ENCODE measurements around the gene WNT3A. TPM values are rescaled to one million over a fixed set of nuclear protein-coding genes. Genes with fewer than 3 reads are reported as not detected.

Gene WNT3A
- total RNA-seq, 4 donors from 2014 or later, result not detected

GRCh38 chr1:228020686-228021354 is 14.0 kb downstream of the WNT3A start:
- no peak for DNase-seq

DNA sequence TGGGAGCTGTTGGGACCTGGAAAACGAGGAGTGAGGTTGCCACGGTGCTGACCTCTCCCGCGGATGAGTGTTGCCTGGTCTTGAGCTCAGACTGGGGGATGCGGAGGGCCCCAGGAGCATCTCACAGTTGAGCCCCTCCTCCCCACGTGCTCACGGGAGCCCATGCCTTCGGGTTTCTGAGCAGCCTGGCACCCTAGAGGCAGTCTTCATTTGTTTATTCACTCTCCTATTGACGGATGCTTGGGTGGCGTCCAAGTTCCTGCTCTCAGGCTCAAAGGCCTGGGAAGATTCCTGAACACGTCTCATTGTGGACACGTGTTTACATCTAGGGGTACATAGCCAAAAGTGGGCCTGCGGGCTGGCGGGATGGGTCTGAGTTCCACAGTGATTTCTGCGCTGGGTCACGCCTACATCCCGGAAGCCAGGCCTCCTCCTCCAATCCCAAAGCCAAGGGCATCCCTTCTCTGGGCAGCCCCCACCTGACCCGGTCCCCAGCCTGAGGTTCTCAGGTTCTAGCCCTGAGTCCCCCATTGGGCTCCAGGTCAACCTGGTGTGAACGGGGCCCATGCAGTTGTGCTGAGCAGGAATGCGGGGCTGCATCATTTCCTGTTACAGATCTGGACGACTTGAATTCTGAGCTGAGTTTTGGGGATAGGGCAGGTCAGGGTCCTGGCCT is 14.7 kb downstream of the WNT3A start:
- H3K4me1 ChIP-seq, result no peaks in the 10 kb centered on the region
- intact Hi-C loops (cut with DNase I; ENCODE audit: low total_unique reads), result no loop called here
- DNase-seq, result no peak
- H3K27ac ChIP-seq, result no peak overlapping the region
- H3K27me3 ChIP-seq, result no peaks in the 10 kb centered on the region
- no peak for TF ChIP-seq POLR2A (IDR thresholded peaks at IDR 0.05)
- TF ChIP-seq, protein P1, sequence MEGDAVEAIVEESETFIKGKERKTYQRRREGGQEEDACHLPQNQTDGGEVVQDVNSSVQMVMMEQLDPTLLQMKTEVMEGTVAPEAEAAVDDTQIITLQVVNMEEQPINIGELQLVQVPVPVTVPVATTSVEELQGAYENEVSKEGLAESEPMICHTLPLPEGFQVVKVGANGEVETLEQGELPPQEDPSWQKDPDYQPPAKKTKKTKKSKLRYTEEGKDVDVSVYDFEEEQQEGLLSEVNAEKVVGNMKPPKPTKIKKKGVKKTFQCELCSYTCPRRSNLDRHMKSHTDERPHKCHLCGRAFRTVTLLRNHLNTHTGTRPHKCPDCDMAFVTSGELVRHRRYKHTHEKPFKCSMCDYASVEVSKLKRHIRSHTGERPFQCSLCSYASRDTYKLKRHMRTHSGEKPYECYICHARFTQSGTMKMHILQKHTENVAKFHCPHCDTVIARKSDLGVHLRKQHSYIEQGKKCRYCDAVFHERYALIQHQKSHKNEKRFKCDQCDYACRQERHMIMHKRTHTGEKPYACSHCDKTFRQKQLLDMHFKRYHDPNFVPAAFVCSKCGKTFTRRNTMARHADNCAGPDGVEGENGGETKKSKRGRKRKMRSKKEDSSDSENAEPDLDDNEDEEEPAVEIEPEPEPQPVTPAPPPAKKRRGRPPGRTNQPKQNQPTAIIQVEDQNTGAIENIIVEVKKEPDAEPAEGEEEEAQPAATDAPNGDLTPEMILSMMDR (IDR thresholded peaks at IDR 0.05), result no peak
- no peaks in the 10 kb centered on the region for H3K36me3 ChIP-seq
- no peaks in the 10 kb centered on the region for H3K9me3 ChIP-seq
- no peak overlapping the region for H3K4me3 ChIP-seq

More at GRCh38 chr1:228020686-228021354, 14.0 kb downstream of the WNT3A start:
- Histone ChIP-seq H3K36me3 (no peaks in the 10 kb centered on the region), H3K4me1 (no peaks in the 10 kb centered on the region), H3K27ac (no peak overlapping the region), H3K4me3 (no peak overlapping the region), H3K27me3 (no peaks in the 10 kb centered on the region), H3K9me3 (no peaks in the 10 kb centered on the region)
- intact Hi-C loops (cut with DNase I; ENCODE audit: low total_unique reads), result no loop called here
- no peak for TF ChIP-seq POLR2A (IDR thresholded peaks at IDR 0.05)
- TF ChIP-seq, protein P1 (IDR thresholded peaks at IDR 0.05), result no peak

DNA sequence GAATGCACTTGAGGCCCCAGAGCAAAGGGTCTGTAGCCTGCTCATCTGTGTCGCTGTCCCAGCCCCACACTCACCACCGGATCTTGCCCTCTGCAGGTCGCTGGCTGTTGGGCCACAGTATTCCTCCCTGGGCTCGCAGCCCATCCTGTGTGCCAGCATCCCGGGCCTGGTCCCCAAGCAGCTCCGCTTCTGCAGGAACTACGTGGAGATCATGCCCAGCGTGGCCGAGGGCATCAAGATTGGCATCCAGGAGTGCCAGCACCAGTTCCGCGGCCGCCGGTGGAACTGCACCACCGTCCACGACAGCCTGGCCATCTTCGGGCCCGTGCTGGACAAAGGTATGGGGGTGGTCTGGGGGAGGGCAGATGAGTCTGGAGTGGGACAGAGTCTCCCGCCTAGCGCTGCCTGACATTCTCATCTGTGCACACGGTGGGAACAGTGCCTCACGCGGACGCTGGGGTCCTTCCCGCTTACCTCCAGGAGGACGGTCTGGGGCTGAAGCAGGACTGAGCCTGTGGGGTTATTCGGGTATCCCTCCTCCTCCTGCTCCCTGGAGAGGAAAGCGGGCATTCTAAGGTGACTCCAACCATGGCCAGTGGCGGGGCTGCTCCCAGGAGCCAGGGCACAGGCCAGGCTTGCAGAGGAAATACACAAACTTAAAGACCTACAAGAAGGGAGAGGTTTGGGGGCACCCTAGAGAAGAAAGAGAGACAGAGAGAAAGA is 15.9 kb downstream of the WNT3A start:
- intact Hi-C loops (cut with DNase I; ENCODE audit: low total_unique reads), result no loop called here

DNA sequence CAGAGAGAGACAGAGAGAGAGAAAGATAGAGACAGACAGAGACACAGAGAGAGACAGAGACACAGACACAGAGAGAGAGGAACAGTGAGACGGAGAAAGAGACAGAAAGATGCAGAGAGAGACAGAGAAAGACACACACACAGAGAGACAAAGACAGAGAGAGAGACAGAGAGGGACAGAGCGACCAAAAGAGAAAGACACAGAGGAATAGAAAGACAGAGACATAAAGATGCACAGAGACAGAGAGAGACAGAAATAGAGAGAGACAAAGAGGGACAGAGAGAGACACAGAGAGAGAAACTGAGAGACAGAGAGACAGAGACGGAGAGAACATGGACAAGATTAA is 16.5 kb downstream of the WNT3A start:
- DNase-seq, result no peak
- Histone ChIP-seq H3K4me3 (no peak overlapping the region), H3K9me3 (peaks cover 0 to 4% of the 10 kb centered on the region in 2 donors), H3K4me1 (no peaks in the 10 kb centered on the region), H3K36me3 (no peaks in the 10 kb centered on the region), H3K27ac (no peak overlapping the region), H3K27me3 (no peaks in the 10 kb centered on the region)
- intact Hi-C loops (cut with DNase I; ENCODE audit: low total_unique reads), result no loop called here
- no peak for TF ChIP-seq POLR2A (IDR thresholded peaks at IDR 0.05)
- TF ChIP-seq, protein P1 (IDR thresholded peaks at IDR 0.05), result no peak

More for the DNA sequence above, 15.9 kb downstream of the WNT3A start:
- Histone ChIP-seq H3K27ac (no peak overlapping the region), H3K4me3 (no peak overlapping the region), H3K36me3 (no peaks in the 10 kb centered on the region), H3K27me3 (no peaks in the 10 kb centered on the region), H3K4me1 (no peaks in the 10 kb centered on the region), H3K9me3 (peaks cover 0 to 4% of the 10 kb centered on the region in 2 donors)
- TF ChIP-seq POLR2A (IDR thresholded peaks at IDR 0.05), result no peak
- TF ChIP-seq, protein P1 (IDR thresholded peaks at IDR 0.05), result no peak
- no peak for DNase-seq

GRCh38 chr1:228029281-228029680 is 22.5 kb downstream of the WNT3A start:
- Histone ChIP-seq H3K4me3 (no peak overlapping the region), H3K27ac (no peak overlapping the region), H3K9me3 (peaks cover 0 to 4% of the 10 kb centered on the region in 2 donors), H3K36me3 (no peaks in the 10 kb centered on the region), H3K27me3 (no peaks in the 10 kb centered on the region), H3K4me1 (no peaks in the 10 kb centered on the region)
- no peak for DNase-seq
- TF ChIP-seq, protein P1 (IDR thresholded peaks at IDR 0.05), result no peak
- no peak for TF ChIP-seq POLR2A (IDR thresholded peaks at IDR 0.05)
- intact Hi-C loops (cut with DNase I; ENCODE audit: low total_unique reads), result no loop called here
